K562 (cell line): ENCODE results near the gene CFAP221. TPM values are rescaled to one million over a fixed set of nuclear protein-coding genes. Genes with fewer than 3 reads are reported as not detected.

Source experiments
- ATAC-seq: fragments of 200-7000 bp; cut with Tn5 transposase; 3 replicates; pipeline ENCODE4 v1.9.1; 2020; ENCODE audit warnings: moderate library complexity
- BruUV-seq: library from RNA; stranded (reverse); fragments of 400-500 nt; replicated peaks from 2 replicates; lab custom pipeline; 2021; lab: Mats Ljungman, UMichigan
- CTCF ChIA-PET: fragments of 300-600 bp; formaldehyde crosslinking; extraction: SDS; loops from one replicate; lab custom pipeline; 2021; ENCODE audit warnings: low intra/inter-chr PET ratio; lab: Yijun Ruan, JAX
- POLR2A ChIA-PET: fragments of 300-600, 350-650 bp; sonication (Branson Sonifier 250); formaldehyde crosslinking; extraction: SDS; loops from one replicate; lab custom pipeline; 2021; ENCODE audit warnings: antibody characterized with exemption, inconsistent platforms; lab: Yijun Ruan, JAX
- DNase-seq, 4 experiments: peaks; one replicate each; pipeline versions ENCODE4 v3.0.0 to v3.0.0-alpha.2; 2011 to 2018; ENCODE audit warnings: low spot score in 3 of 4, mixed read lengths in 3 of 4; ENCODE audit errors: extremely low read depth in 1 of 4
- FAIRE-seq: peaks from 2 replicates; lab custom pipeline; 2011; peaks lifted over from hg19 to GRCh38; lab: Jason Lieb, UNC
- H2AFZ ChIP-seq: 2 replicates; pipeline ENCODE4 v1.6.0; 2011; ENCODE audit warnings: low read depth, low read length, control low read depth, inconsistent platforms
- H3K27ac ChIP-seq: fragments of 200-600 bp; 3 replicates; pipeline ENCODE4 v1.8.0; 2011; ENCODE audit warnings: low read depth, mild to moderate bottlenecking, control low read depth, inconsistent platforms, low read length, moderate library complexity, mixed read lengths; ENCODE audit errors: extremely low read depth
- H3K27me3 ChIP-seq, 2 experiments: fragments of 300-600 bp in 1 of 2; 2 replicates in 1 of 2; 3 replicates in 1 of 2; pipeline versions ENCODE4 v1.6.0 to v1.8.0; 2011; ENCODE audit warnings: inconsistent platforms in 2 of 2, low read length in 2 of 2, mild to moderate bottlenecking in 1 of 2, mixed read lengths in 1 of 2, moderate library complexity in 1 of 2; ENCODE audit not compliant: control insufficient read depth in 2 of 2, insufficient read depth in 2 of 2
- H3K36me3 ChIP-seq: fragments of 300-600 bp; 3 replicates; pipeline ENCODE4 v1.8.0; 2011; ENCODE audit warnings: mild to moderate bottlenecking, low read length, inconsistent platforms; ENCODE audit not compliant: control insufficient read depth, insufficient read depth
- H3K4me1 ChIP-seq, 2 experiments: fragments of 200-600 bp in 1 of 2; replicated peaks in 1 of 2; 2 replicates in 1 of 2; 3 replicates in 1 of 2; pipeline versions ENCODE4 v1.5.1 to v1.8.0; 2011; ENCODE audit warnings: inconsistent platforms in 2 of 2, low read length in 2 of 2, mild to moderate bottlenecking in 1 of 2, mixed read lengths in 1 of 2, moderate library complexity in 1 of 2; ENCODE audit not compliant: control insufficient read depth in 2 of 2, insufficient read depth in 2 of 2
- H3K4me2 ChIP-seq: 2 replicates; pipeline ENCODE4 v1.6.1; 2011; ENCODE audit warnings: low read length, control low read depth, inconsistent platforms, mixed read lengths; ENCODE audit not compliant: insufficient read depth
- H3K4me3 ChIP-seq: fragments of 200-600 bp; sonication (generic), shearing (Covaris generic); 2 replicates; pipeline ENCODE4 v1.5.1; 2016; ENCODE audit warnings: control low read depth, inconsistent platforms
- H3K79me2 ChIP-seq: fragments of 200-600 bp; 3 replicates; pipeline ENCODE4 v1.8.0; 2011; ENCODE audit warnings: low read length, inconsistent platforms; ENCODE audit not compliant: control insufficient read depth, insufficient read depth
- H3K9ac ChIP-seq, 2 experiments: 2 replicates each; pipeline versions ENCODE4 v1.6.0 to v1.6.1; 2011; ENCODE audit warnings: low read depth in 2 of 2, low read length in 2 of 2, control low read depth in 1 of 2, inconsistent platforms in 1 of 2, mild to moderate bottlenecking in 1 of 2, mixed read lengths in 1 of 2; ENCODE audit not compliant: insufficient read depth in 1 of 2
- H3K9me1 ChIP-seq: one replicate; pipeline ENCODE4 v1.6.0; 2011; ENCODE audit warnings: inconsistent platforms, mild to moderate bottlenecking, low read length, moderate library complexity; ENCODE audit not compliant: control insufficient read depth, insufficient read depth
- H3K9me3 ChIP-seq: replicated peaks from 2 replicates; pipeline ENCODE4 v1.5.1; 2011; ENCODE audit warnings: low read depth, low read length, inconsistent platforms; ENCODE audit not compliant: control insufficient read depth, insufficient read depth
- H4K20me1 ChIP-seq: replicated peaks from 2 replicates; pipeline ENCODE4 v1.6.1; 2011; ENCODE audit warnings: low read length, inconsistent platforms, mixed read lengths; ENCODE audit not compliant: control insufficient read depth, insufficient read depth
- ATF6 ChIP-seq: sonication (generic); formaldehyde crosslinking; IDR thresholded peaks from 2 replicates; pipeline ENCODE4 v1.4.0; 2020; ENCODE audit warnings: mild to moderate bottlenecking, missing genetic modification reagents
- CCNT2 ChIP-seq: IDR thresholded peaks from 2 replicates; pipeline ENCODE4 v1.6.1; 2011; ENCODE audit warnings: borderline replicate concordance, low read depth, mild to moderate bottlenecking, moderate library complexity, mixed read lengths, low read length; ENCODE audit not compliant: insufficient read length; ENCODE audit errors: extremely low read depth
- DPF2 ChIP-seq: fragments of 450-650 bp; IDR thresholded peaks from 2 replicates; pipeline ENCODE4 v1.6.1; 2016
- ETV6 ChIP-seq, 3 experiments: fragments of 150-350 bp in 1 of 3; sonication (generic) in 1 of 3; formaldehyde crosslinking in 1 of 3; IDR thresholded peaks; 2 replicates each; pipeline versions ENCODE4 v1.6.1 to v1.8.0; 2014 to 2022; ENCODE audit warnings: borderline replicate concordance in 2 of 3, low read depth in 2 of 3, antibody characterized with exemption in 1 of 3, low read length in 1 of 3, mild to moderate bottlenecking in 1 of 3, missing genetic modification reagents in 1 of 3
- NELFE ChIP-seq: IDR thresholded peaks from 2 replicates; pipeline ENCODE4 v1.6.1; 2011; ENCODE audit warnings: mild to moderate bottlenecking; ENCODE audit not compliant: insufficient read depth, insufficient read length
- NFIX ChIP-seq: fragments of 250-450 bp; sonication (Bioruptor Pico); IDR thresholded peaks from 2 replicates; pipeline ENCODE4 v1.4.0; 2020; ENCODE audit warnings: low read depth, mild to moderate bottlenecking, moderate library complexity
- POLR2G ChIP-seq: fragments of 200-400 bp; formaldehyde crosslinking; IDR thresholded peaks from 2 replicates; pipeline ENCODE4 v1.6.1; 2017; ENCODE audit warnings: low read depth, mild to moderate bottlenecking, antibody characterized with exemption, low read length, moderate library complexity
- YY1 ChIP-seq, 3 experiments: IDR thresholded peaks; 2 replicates each; pipeline ENCODE4 v1.6.1; 2011; ENCODE audit warnings: low read length in 2 of 3, mild to moderate bottlenecking in 2 of 3, moderate library complexity in 2 of 3, borderline replicate concordance in 1 of 3, control low read depth in 1 of 3, low read depth in 1 of 3; ENCODE audit not compliant: insufficient read depth in 3 of 3, insufficient replicate concordance in 2 of 3, control insufficient read depth in 1 of 3, insufficient read length in 1 of 3; ENCODE audit errors: extremely low read depth in 1 of 3
- ZBTB12 ChIP-seq: fragments of 250-450 bp; sonication (Bioruptor Pico); IDR thresholded peaks from 2 replicates; pipeline ENCODE4 v1.4.0; 2020
- ZBTB5 ChIP-seq: fragments of 450-650 bp; IDR thresholded peaks from 2 replicates; pipeline ENCODE4 v1.6.1; 2017; ENCODE audit warnings: antibody characterized with exemption
- ZNF395 ChIP-seq: fragments of 200-800 bp; sonication (Bioruptor generic); IDR thresholded peaks from 2 replicates; pipeline ENCODE4 v1.6.1; 2017; ENCODE audit warnings: missing genetic modification characterization, missing compliant biosample characterization
- ZNF444 ChIP-seq: fragments of 250-450 bp; sonication (Bioruptor Pico); IDR thresholded peaks from 2 replicates; pipeline ENCODE4 v1.4.0; 2020; ENCODE audit warnings: mild to moderate bottlenecking, moderate library complexity
- WGBS: fragments of 100-300 bp; shearing (Covaris generic); methylation state at CpG from one replicate; pipeline ENCODE4 v1.1.6; 2016; ENCODE audit warnings: low coverage, mixed read lengths; ENCODE audit not compliant: insufficient coverage; ENCODE audit errors: missing lambda C conversion rate; 5-methylcytosine and 5-hydroxymethylcytosine counted together
- in situ Hi-C: fragments of 300-500 bp; cut with MboI; formaldehyde crosslinking; loops from 4 replicates; pipeline ENCODE4 v1.15.0; 2018; ENCODE audit warnings: inconsistent platforms, mixed read lengths
- intact Hi-C: fragments of 100-400 bp; cut with micrococcal nuclease; formaldehyde crosslinking; loops from 2 replicates; pipeline ENCODE4 v1.14.2; 2022
- polyA plus RNA-seq, 8 experiments: library from polyadenylated mRNA; depleted of rRNA in 4 of 8; stranded (reverse) in 5 of 8; unstranded in 3 of 8; fragments of >200 nt; fragmentation: Nextera tagmentation in 2 of 8; fragmentation: Illumina TruSeq in 1 of 8; extraction: Ambion mirVana in 2 of 8; extraction: Trizol in 1 of 8; gene quantifications; 2 replicates each; pipeline versions ENCODE4 v1.2.1 to v1.2.3, GENCODE V29; 2011 to 2014; ENCODE audit warnings: inconsistent platforms in 1 of 8, missing spikeins in 1 of 8
- total RNA-seq, 7 experiments: library from RNA; depleted of rRNA in 6 of 7; stranded (reverse); fragments of >200 nt in 6 of 7; fragmentation: Illumina TruSeq in 2 of 7; extraction: Trizol in 2 of 7; gene quantifications; 2 replicates each; pipeline versions ENCODE4 v1.2.1 to v1.2.3, GENCODE V29; 2011 to 2021; ENCODE audit warnings: low replicate concordance in 1 of 7

The CFAP221 gene
- total and polyA plus RNA-seq, 9 of the 15 experiments (the other 6 are each of a cell fraction or from before 2014, with no cell fraction given), result 0.09 to 1.4 (median 0.65) TPM

GRCh38 chr2:119692310-119692709, 148.1 kb downstream of the CFAP221 start (continued):
- TF ChIP-seq POLR2G, result no peak
- TF ChIP-seq NFIX (CRISPR knock-in tag), result no peak

GRCh38 chr2:119692954-119693353, 148.7 kb downstream of the CFAP221 start:
- no peak overlapping the region for H3K9ac ChIP-seq
- FAIRE-seq, result no peak
- no peak overlapping the region for H3K4me3 ChIP-seq
- intact Hi-C loops, result no loop called here
- 47% methylated on average over 6 of the region's 7 CpGs for WGBS
- H3K4me1 ChIP-seq, result peaks cover 0 to 6% of the 10 kb centered on the region in 2 experiments; a peak in 1 of 5 replicates
- no peaks in the 10 kb centered on the region for H3K79me2 ChIP-seq
- ATAC-seq, result no peak
- CTCF ChIA-PET, result no interaction called here
- no peaks in the 10 kb centered on the region for H4K20me1 ChIP-seq
- no peak overlapping the region for H2AFZ ChIP-seq
- H3K36me3 ChIP-seq, result no peaks in the 10 kb centered on the region
- no peak overlapping the region for H3K4me2 ChIP-seq
- H3K9me3 ChIP-seq, result no peaks in the 10 kb centered on the region
- BruUV-seq, result no TSS peak
- POLR2A ChIA-PET, result interaction anchor here (0.9 kb wide), 1 partner anchor 10 kb away, joined by 3 read pairs; no protein-coding TSS in a partner anchor
- in situ Hi-C loops, result no loop called here
- H3K27me3 ChIP-seq, result peaks cover 2 to 13% of the 10 kb centered on the region in 2 experiments; a peak in 1 of 5 replicates
- DNase-seq, result no peak
- no peaks in the 10 kb centered on the region for H3K9me1 ChIP-seq
- no peak overlapping the region for H3K27ac ChIP-seq
- TF ChIP-seq ZNF395 (CRISPR knock-in tag), result no peak
- no peak for TF ChIP-seq ZBTB12
- no peak for TF ChIP-seq YY1 (IDR thresholded peaks at IDR 0.05; ENCODE audit: borderline replicate concordance in 1 of 3, control insufficient read depth in 1 of 3, extremely low read depth in 1 of 3, insufficient read depth in 3 of 3, insufficient read length in 1 of 3, insufficient replicate concordance in 2 of 3, low read depth in 1 of 3, low read length in 2 of 3)
- no peak for TF ChIP-seq DPF2
- no peak for TF ChIP-seq ATF6
- TF ChIP-seq ZBTB5, result no peak
- TF ChIP-seq CCNT2, result no peak
- TF ChIP-seq ZNF444 (CRISPR knock-in tag), result no peak
- no peak for TF ChIP-seq ETV6 (IDR thresholded peaks at IDR 0.05; ENCODE audit: borderline replicate concordance in 1 of 2, low read depth in 2 of 2, low read length in 1 of 2)
- TF ChIP-seq ETV6 (CRISPR knock-in tag; IDR thresholded peaks at IDR 0.05; ENCODE audit: borderline replicate concordance), result no peak
- TF ChIP-seq NELFE, result no peak
